Measurements from ENCODE around the gene UIMC1. TPM values are rescaled to one million over a fixed set of nuclear protein-coding genes. Genes with fewer than 3 reads are reported as not detected.

UIMC1 gene
- total RNA-seq, 2 donors from 2014 or later = 19.1 to 27.2 TPM

GRCh38 chr5:176863765-176864098 lies 142.8 kb downstream of the UIMC1 start:
- Histone ChIP-seq H3K9me3 (no peaks in the 10 kb centered on the region), H3K27me3 (no peaks in the 10 kb centered on the region), H3K36me3 (replicated peaks in 1 of 2; ENCODE audit: insufficient read depth in 1 of 2, low read depth in 2 of 2) (no peaks in the 10 kb centered on the region), H3K4me1 (no peaks in the 10 kb centered on the region), H3K4me3 (no peak overlapping the region), H3K27ac (no peak overlapping the region)
- DNase-seq (no peak), ATAC-seq (no peak)
- no peak for TF ChIP-seq POLR2A (IDR thresholded peaks at IDR 0.05)
- TF ChIP-seq CTCF (IDR thresholded peaks at IDR 0.05) = no peak
- 17 to 51% methylated on average over 1 to 5 of the region's 5 CpGs for WGBS, 2 donors
- intact Hi-C loops (cut with DNase I) = no loop called here

GRCh38 chr5:176863041-176863764 lies 143.4 kb downstream of the UIMC1 start:
- intact Hi-C loops (cut with DNase I) = no loop called here
- Histone ChIP-seq H3K9me3 (no peaks in the 10 kb centered on the region), H3K4me1 (no peaks in the 10 kb centered on the region), H3K27me3 (no peaks in the 10 kb centered on the region), H3K27ac (no peak overlapping the region), H3K36me3 (replicated peaks in 1 of 2; ENCODE audit: insufficient read depth in 1 of 2, low read depth in 2 of 2) (no peaks in the 10 kb centered on the region), H3K4me3 (no peak overlapping the region)
- DNase-seq (no peak), ATAC-seq (no peak)
- WGBS, 2 donors = 18 to 21% methylated on average over 14 to 15 of the region's 15 CpGs
- TF ChIP-seq CTCF (IDR thresholded peaks at IDR 0.05) (no peak), POLR2A (IDR thresholded peaks at IDR 0.05) (no peak)

- 8 to 45% methylated on average over 5 to 27 of the region's 28 CpGs for WGBS, 2 donors
- TF ChIP-seq CTCF (IDR thresholded peaks at IDR 0.05) (no peak), POLR2A (IDR thresholded peaks at IDR 0.05) (no peak)
- Histone ChIP-seq H3K27me3 (no peaks in the 10 kb centered on the region), H3K36me3 (replicated peaks in 1 of 2; ENCODE audit: insufficient read depth in 1 of 2, low read depth in 2 of 2) (no peaks in the 10 kb centered on the region), H3K4me1 (no peaks in the 10 kb centered on the region), H3K27ac (no peak overlapping the region), H3K9me3 (no peaks in the 10 kb centered on the region), H3K4me3 (no peak overlapping the region)
- no peak for DNase-seq
- no peak for ATAC-seq
- intact Hi-C loops (cut with DNase I) = no loop called here
Measured at GRCh38 chr5:176862330-176862995, 144.1 kb downstream of the UIMC1 start.

- no peaks in the 10 kb centered on the region for H3K27me3 ChIP-seq
- no peak overlapping the region for H3K27ac ChIP-seq
- ATAC-seq (no peak), DNase-seq (no peak)
- no peaks in the 10 kb centered on the region for H3K9me3 ChIP-seq
- no peak overlapping the region for H3K4me3 ChIP-seq
- TF ChIP-seq CTCF (IDR thresholded peaks at IDR 0.05) (no peak), POLR2A (IDR thresholded peaks at IDR 0.05) (no peak)
- H3K4me1 ChIP-seq = no peaks in the 10 kb centered on the region
- WGBS, 2 donors = 71 to 75% methylated on average over 1 to 10 of the region's 11 CpGs
- H3K36me3 ChIP-seq (replicated peaks in 1 of 2; ENCODE audit: insufficient read depth in 1 of 2, low read depth in 2 of 2) = no peaks in the 10 kb centered on the region
- intact Hi-C loops (cut with DNase I) = no loop called here
Measured at GRCh38 chr5:176861276-176861675, 145.3 kb downstream of the UIMC1 start.

- H3K4me1 ChIP-seq = no peaks in the 10 kb centered on the region
- 51 to 60% methylated on average over 5 to 11 of the region's 11 CpGs for WGBS, 2 donors
- ATAC-seq = no peak
- H3K27ac ChIP-seq = no peak overlapping the region
- H3K9me3 ChIP-seq = no peaks in the 10 kb centered on the region
- H3K27me3 ChIP-seq = no peaks in the 10 kb centered on the region
- H3K4me3 ChIP-seq = no peak overlapping the region
- intact Hi-C loops (cut with DNase I) = no loop called here
- no peaks in the 10 kb centered on the region for H3K36me3 ChIP-seq (replicated peaks in 1 of 2; ENCODE audit: insufficient read depth in 1 of 2, low read depth in 2 of 2)
- TF ChIP-seq CTCF (IDR thresholded peaks at IDR 0.05) (no peak), POLR2A (IDR thresholded peaks at IDR 0.05) (no peak)
- DNase-seq = no peak
Measured at GRCh38 chr5:176860381-176860780, 146.2 kb downstream of the UIMC1 start.
